ENCODE measurements around the gene HLA-DPB1.
"Not testable (repeated sequence)": the region's sequence is repeated elsewhere in the genome, so short reads cannot be mapped to it uniquely, and the experiment has no call there.

The HLA-DPB1 gene

GRCh38 chr6:33075568-33076405, at the start of gene HLA-DPB1:
Gene HLA-DPB1 (plus strand): TSS chr6:33075990. CDS start chr6:33076042, 52 bp downstream.
- DNase-seq: no peak

- DNase-seq: no peak
Observed at GRCh38 chr6:33028220-33028849, 47.5 kb upstream of the HLA-DPB1 start.

- DNase-seq: no peak
Observed at GRCh38 chr6:33029328-33030184, 46.2 kb upstream of the HLA-DPB1 start.

GRCh38 chr6:33030245-33030644, 45.5 kb upstream of the HLA-DPB1 start:
- DNase-seq: no peak

GRCh38 chr6:33034554-33034953, 41.2 kb upstream of the HLA-DPB1 start:
- no peak for DNase-seq

GRCh38 chr6:33036535-33036934, 39.3 kb upstream of the HLA-DPB1 start:
- DNase-seq: no peak

- no peak for DNase-seq
Observed at GRCh38 chr6:33040157-33040556, 35.6 kb upstream of the HLA-DPB1 start.

- DNase-seq: no peak
Observed at GRCh38 chr6:33049323-33050013, 26.3 kb upstream of the HLA-DPB1 start.

GRCh38 chr6:33050014-33050810, 25.6 kb upstream of the HLA-DPB1 start:
- no peak for DNase-seq

- DNase-seq: no peak
Observed at GRCh38 chr6:33052627-33053026, 23.2 kb upstream of the HLA-DPB1 start.

- no peak for DNase-seq
Observed at GRCh38 chr6:33053230-33053629, 22.6 kb upstream of the HLA-DPB1 start.

GRCh38 chr6:33057222-33058150, 18.3 kb upstream of the HLA-DPB1 start:
- DNase-seq: no peak

GRCh38 chr6:33061987-33062386, 13.8 kb upstream of the HLA-DPB1 start:
- DNase-seq: no peak

- not testable (repeated sequence) for DNase-seq
Observed at GRCh38 chr6:33063435-33063834, 12.4 kb upstream of the HLA-DPB1 start.

GRCh38 chr6:33064723-33065122, 11.1 kb upstream of the HLA-DPB1 start:
- no peak for DNase-seq

- no peak for DNase-seq
Observed at GRCh38 chr6:33065312-33065711, 10.5 kb upstream of the HLA-DPB1 start.

- DNase-seq: no peak
Observed at GRCh38 chr6:33066917-33067521, 8.8 kb upstream of the HLA-DPB1 start.

GRCh38 chr6:33069021-33069738, 6.6 kb upstream of the HLA-DPB1 start:
- no peak for DNase-seq

GRCh38 chr6:33070909-33071308, 4.9 kb upstream of the HLA-DPB1 start:
- DNase-seq: no peak

GRCh38 chr6:33071569-33071968, 4.2 kb upstream of the HLA-DPB1 start:
- DNase-seq: no peak

Data from NK-92 treated with Interleukin-12 subunit alpha and Interleukin-12 subunit beta, amount 100 ng/mL, for 24 hours (cell line).